NK-92 (cell line): Measurements from ENCODE around the gene RFK.

Experiments
- DNase-seq: peaks from one replicate; lab custom pipeline; 2025; ENCODE audit not compliant: unreplicated experiment; lab: John Stamatoyannopoulos, UW

Gene RFK

DNA sequence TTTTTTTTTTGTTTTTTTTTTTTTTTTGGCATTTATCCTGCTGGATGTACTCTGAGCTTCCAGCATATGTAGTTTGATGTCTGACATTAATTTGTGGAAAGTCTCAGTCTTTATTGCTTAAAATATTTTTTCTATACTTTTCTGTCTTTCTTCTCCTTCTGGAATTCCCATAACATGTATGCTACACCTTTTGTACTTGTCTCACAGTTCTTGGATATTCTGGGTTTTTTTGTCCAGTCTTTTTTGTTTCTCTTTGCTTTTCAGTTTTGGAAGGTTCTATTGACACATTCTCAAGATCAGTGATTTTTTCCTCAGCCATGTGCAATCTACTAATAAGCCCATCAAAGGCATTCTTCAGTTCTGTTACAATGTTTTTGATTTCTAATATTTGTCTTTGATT is 19.4 kb upstream of the RFK start:
- DNase-seq: no peak

DNA sequence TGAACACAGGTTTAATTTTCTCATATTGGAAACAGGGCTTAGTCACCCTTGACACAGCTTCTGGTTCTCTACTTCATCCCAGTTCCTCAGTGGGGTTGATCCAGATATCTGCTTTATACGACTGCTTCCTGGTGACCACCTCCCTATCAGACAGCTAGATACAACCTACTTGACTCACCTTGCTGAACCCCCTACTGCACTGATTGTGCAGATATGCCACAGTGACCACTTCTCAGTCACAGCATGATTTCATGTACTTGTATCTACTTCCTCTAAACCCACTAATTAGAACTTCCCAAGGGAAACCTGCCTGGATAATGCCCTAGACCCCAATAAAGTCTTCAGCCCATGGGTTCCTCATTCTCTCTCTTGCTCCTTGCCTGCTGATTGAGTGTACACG is 18.4 kb upstream of the RFK start:
- DNase-seq: no peak

DNA sequence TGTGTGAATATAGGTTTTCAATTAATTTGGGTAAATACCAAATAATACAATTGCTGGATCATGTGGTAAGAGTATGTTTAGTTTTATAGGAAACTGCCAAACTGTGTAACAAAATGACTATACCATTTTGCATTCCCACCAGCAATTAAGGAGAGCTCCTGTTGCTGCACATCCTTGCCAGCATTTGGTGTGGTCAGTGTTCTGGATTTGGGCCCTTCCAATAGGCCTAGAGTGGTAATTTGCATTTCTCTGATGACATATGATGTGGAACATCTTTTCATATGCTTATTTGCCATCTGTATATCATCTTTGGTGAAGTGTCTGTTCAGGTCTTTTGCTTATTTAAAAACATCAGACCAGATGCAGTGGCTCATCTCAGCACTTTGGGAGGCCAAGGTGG is 11.6 kb upstream of the RFK start:
- no peak for DNase-seq

DNA sequence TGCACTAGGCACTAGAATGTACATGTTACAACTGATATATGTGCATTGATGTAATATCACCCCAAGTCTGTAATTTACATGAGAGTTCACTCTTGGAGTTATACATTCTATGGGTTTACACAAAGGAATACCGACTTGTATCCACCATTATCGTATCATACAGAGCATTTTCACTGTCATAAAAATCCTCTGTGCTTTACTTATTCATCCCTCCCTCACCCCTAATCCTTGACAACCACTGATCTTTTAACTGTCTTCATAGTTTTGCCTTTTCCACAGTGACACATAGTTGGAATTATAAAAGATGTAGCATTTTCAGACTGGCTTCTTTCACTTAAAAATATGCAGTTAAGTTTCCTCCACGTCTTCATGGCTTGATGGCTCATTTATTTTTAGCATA is 11.1 kb upstream of the RFK start:
- no peak for DNase-seq

DNA sequence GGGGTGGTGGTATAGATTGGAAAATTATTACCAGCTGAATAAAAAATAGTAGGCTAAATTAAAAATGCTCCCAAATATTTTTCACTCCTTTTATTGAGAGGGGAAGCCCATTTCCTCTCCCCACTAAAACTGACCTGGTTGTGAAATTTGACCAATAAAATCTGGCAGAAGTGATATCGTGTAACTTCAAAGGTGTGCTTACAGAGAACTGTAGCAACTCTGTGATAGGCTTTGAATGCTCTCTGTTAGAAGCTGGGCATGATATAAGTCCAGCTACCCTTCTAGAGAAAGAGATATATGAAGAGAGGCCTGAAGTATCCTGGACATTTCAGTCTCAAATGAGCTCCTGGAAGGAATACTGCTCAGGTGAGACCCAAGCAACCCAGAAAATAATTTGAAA is 10.2 kb upstream of the RFK start:
- no peak for DNase-seq

DNA sequence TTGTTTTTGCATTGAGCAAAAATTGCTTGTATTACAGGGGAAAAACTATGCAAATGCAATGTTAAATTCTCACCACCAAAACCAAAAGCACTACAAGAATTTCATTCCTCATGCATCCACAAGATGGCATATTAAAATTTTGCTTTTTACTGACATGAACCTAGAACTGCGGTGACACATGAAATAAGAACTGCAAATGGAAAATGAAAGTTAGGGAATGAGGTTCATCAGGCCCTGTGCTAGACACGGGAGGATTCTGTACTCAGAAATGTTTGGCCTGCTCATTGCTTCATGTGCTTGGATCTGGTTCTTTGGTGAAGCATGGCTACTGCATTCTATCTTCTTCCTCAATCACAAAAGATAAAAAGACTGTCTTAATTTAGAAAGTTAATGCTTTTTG is 9.1 kb upstream of the RFK start:
- no peak for DNase-seq

DNA sequence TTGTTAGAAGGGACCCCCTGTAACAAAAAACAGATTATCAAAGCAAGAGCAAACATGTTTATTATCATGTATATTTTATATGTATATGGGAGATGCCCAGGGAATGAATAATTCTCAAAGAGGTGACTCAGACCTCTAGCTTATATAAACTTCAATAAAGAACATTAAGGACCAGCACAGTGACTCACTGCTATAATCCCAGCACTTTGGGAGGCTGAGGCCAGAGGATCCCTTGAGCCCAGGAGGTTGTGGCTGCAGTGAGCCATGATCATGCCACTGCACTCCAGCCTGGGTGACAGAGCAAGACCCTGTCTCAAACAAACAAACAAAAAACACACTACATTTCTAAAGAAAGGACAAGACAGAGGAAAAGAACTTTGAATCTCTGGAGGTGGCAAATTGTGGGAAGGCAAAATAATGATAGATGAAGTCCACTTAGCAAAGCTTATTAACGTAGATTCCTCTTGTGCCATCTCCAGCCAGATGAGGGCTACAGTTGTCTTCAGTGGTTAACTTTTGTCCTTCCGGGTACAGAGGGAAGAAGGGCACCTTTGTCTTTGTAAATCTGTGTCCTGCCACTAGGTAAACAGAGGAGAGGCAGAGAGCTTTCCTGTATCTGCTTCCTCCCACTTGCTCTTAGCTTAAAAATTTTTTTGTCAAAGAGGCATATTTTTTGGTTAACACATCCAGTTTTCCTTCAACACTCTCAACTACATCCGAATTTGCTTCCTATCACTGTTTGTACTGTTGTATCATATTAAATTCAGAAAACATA is 7.5 kb upstream of the RFK start:
- no peak for DNase-seq

DNA sequence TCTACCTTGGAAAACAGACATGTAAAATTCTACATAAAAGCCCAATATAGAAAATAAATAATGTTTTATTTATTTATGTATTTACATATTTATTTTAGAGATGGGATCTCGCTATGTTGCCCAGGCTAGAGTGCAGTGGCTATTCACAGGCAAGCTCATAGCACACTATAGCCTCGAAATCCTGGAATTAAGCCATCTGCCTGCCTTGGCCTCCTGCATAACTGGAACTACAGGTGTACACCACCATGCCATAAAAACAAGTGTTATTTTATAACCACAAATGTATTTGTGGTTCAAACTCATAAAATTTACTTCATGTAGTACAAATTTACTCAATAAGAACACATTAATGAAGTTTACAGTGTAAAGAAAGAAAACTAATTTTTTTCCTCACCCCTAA is 7.0 kb upstream of the RFK start:
- DNase-seq: no peak

DNA sequence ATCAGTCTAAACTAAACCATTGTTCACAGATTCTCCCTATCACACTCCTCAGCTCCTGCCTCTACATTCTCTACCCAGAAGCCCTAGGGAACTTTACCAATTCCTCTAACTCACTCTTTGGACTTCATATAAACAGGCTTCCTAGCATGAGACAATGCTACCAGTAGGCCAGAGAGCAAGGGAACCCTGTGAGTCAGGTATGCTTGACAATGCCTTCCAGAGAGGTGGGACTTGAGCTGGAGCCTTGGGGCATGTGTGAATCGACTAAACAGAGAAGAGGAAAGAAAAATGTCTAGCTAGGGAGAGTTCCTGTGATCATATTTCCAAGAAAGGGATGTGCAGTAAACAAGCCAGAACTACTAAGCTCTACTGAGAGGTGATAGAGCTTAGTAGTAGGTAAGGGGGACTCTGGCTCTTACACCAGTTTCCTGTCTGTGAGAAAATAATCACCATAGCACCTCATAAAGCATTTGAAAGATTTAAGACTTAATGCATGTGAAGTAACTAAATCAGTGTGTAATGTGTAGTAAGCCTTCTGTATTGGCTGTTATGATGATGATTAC is 6.4 kb upstream of the RFK start:
- DNase-seq: no peak

DNA sequence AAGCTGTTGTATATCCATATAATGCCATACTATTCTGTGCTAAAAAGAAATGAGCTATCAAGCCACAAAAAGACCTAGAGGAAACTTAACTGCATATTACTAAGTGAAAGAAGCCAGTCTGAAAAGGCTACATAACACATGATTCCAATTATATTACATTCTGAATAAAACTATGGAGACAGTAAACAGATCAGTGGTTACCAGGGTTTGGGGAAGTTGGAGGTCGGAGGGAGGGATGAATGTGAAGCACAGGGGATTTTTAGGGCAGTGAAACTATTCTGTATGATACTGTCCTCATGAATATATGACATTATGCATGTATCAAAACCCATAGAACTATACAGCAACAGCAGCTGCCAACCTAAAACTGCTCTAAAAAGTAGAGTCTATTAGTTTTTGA is 5.6 kb upstream of the RFK start:
- no peak for DNase-seq

DNA sequence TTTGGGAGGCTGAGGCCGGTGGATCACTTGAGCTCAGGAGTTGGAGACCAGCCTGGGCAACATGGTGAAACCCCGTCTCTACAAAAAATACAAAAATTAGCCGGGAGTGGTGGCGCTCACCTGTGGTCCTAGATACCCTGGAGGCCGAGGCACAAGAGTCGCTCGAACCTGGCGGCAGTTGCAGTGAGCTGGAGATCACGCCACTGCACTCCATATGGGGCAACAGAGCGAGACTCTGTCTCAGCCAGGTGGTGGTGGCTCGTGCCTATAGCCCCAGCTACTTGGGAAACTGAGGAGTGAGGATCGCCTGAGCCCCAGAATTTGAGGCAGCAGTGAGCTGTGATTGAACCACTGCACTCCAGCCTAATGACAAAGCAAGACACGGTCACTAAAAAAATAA is 2.4 kb upstream of the RFK start:
- no peak for DNase-seq

DNA sequence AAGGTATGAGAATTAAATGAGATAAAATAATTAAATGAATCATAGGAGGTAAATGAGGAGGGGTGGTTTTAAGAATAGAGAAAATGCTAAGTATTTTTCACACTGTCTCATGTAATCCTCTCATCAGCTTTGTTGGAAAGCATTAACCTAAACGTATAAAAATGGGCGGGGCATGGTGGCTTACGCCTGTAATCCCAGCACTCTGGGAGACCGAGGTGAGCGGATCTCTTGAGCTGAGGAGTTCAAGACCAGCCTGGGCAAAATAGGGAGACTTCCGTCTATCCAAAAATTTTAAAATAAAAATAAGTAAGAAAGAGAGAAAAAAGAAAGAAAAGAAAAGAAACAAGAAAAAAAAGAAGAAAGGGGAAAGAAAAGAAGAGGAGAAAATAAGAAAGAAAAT is 1.9 kb upstream of the RFK start:
- no peak for DNase-seq

DNA sequence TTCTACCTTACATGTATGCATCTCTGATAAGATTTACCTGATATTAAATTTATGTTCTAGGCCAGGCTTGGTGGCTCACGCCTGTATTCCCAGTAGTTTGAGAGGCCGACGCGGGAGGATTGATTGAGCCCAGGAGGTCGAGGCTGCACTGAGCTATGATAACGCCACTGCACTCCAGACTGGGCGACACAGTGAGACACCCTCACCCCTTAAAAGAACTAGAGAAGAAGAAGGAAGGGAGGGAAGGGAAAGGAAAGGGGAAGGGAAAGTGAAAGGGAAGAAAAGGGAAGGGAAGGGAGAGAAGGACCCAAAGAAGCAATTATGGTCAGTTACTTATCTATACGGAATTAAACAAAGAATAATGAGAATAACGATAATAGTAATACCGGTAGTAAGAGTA is 1.2 kb upstream of the RFK start:
- no peak for DNase-seq

DNA sequence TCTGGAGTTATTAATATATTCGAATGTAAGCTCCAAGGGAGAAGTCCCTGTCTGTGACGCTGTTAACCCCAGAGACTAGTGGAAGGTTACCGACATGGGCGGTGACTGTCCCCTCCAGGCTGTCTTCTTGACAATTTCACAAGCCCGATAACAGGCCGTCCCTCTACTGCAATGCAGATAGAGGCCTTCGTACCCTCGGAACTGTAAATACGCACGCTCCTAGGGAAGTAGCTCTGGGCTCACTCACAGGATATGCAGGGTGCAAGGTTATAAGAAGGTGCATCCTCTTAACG is 680 bp upstream of the RFK start:
- DNase-seq: no peak

DNA sequence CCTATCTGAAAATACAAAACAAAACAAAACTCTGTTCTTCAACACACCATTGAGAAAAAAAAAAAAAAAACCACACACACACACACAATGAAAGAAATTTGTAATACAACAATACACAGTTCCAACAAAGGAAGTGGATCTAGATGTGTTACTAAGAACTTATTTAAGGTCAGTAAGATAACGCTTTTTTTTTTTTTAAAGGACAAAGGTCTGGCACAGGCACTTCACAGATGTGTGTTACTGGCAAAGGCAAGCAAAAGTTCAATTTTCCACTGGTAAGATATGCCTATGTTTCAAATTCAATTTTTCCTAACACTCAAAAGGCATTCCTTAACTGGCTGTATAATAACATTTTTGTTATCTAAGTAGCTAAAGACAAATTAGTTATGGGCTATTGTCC is 3.6 kb downstream of the RFK start:
- no peak for DNase-seq

DNA sequence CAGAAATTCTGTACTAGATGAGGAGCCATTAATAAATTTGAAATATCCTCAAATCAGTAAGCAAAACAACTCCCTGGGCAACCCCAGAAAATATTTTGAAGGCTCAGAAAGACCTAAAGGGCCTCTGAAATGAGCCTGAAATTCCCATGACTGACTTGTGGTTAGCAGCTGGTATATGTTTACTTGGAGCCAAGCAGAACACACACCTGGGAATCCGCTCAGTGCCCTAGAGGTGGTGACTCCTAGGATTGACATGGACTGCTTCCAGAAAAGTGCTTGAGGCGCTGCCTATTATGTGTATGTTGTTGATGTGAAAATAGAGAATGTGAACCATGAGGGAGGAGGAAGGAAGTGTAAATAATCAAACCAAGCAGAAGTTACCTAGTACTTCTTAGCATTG is 14.7 kb downstream of the RFK start:
- no peak for DNase-seq

DNA sequence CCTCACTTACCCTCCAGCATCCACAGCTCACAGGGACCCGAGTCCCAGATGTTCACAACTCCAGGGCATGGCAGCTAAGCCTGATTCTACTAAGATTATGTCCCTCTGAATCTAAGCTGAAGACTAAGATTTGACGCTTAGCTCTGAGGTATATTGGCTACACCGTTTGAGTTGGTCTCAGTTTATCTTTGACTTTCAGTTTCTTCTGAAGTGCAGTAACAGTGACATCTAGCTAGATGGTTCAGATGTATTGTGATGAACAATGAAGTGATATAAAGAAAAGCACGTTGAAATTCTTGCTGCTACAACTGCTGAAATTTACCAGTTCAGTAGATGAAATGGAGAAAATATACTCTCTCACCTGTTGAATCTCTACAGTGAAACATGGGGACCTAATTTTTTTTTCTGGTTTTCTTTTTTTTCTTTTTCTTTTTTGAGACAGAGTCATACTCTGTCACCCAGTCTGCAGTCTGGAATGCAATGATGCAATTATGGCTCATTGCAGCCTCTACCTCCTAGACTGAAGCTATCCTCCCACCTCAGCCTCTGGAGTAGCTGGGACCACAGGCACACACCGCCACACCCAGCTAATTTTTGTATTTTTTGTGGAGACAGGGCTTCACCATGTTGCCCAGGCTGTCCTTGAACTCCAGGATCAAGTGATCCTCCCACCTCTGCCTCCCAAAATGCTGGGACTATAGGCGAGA is 15.7 kb downstream of the RFK start:
- DNase-seq: no peak

DNA sequence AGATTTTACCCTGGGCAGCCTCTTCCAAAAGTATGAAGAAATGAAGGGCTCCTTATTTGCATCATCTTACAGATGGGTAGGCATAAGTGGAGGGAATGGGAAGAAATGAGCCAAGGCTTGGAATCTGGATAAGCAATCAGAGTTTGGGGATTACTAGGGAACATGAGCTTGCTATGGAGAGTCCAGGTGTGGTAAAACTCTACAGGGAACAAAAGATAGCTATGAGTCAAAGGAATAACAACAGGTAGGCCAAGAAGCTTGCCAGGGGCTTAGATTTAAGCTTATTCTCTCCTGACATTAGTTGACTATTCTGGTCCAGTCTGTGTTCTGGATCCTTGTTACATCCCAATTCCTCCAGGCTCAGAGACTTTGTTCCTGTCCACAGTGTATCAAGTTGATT is 16.4 kb downstream of the RFK start:
- no peak for DNase-seq

DNA sequence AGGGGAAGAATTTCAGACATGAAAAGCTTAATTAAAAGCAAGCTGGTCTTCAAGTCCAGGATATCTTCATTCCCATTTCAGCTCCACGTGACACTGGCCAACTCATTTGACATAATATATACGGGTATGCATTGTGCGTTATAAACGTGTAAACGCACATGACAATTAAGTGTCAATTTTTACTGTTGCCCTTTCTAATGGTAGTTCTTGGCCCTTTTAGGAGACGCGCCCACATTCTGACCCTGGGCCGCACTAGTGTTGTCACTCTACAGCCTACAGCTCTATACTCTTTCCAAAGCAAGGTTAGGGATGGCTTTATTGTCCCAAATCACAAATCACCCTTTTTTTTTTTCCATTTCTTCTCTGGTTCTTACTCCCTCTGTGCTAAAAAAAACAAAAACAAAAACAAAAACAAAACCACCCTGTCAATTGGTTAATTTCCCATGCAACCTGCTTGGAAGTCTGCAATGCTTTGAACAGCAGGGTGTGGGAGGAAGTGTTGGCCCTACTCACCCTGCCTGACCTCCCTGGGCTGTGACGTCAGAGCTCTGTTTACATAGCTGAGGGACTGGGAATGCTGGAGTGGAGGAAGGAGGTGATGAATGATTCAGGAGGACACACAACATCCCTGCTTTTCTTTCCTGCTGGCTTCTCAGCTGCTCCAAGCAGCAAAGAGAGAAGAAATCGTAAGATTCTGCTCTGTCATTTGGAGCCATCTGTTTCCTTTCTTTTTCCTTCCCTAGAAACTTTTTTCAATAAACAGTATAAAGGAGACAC is 19.3 kb downstream of the RFK start:
- no peak for DNase-seq

DNA sequence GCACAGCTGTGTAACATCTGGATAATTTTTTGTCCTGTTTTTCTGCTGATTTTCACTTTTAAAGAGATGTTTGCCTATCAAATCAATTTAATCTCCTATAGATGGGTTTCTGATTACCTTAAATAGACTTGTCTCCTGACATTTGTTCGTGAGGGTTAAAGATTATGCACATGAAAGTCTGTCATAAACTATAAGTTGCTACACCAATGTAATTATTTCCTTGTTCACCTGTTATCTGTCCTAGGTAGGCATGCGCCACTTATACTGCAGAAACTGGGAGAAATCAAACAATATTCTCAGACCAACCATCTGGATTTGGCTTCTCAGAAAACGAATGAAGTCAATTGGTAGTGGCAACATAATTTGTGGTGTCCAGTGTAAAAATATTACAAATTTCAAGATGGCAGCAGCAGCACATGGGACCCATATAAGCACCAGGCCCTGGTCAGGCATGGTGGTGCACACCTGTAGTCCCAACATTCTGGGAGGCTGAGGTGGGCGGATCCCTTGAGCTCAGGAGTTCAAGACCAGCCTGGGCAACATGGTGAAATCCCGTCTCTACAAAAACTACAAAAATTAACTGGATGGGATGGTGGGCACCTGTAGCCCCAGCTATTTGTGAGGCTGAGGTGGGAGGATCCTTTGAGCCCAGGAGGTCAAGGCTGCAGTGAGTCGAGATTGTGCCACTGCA is 20.3 kb downstream of the RFK start:
- no peak for DNase-seq

DNA sequence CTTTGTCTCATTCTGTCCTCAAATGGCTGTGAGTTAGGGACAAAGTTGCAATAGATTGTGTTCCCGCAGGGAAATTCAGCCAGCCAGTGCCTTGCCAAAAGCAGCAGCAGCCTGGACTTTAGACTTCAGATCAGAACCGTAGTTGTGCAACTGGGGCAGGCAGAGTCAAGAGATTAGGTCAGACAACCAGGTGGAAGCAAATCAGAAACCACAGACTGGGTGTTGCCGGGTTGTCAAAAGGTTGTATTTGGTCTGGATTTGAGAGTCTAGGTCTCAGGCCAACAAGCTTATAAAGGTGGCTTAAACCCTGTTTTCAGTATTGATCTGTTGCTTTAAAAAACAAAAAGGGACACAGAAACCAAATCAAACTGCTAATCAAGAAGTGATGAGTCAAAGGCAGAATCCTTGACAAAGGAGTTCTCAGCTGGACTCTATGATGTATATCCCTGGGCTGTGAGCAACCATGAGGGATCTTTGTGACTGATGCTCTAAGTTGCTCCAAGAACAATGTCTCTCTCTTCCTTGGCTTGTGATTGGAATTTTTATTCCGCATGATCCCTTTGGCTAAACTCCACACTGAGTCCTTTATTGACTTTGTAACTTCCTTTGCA is 20.9 kb downstream of the RFK start:
- DNase-seq: no peak
